SKM-1 (cell line): Measurements from ENCODE around the gene CCDC33.

Experiments
- DNase-seq: peaks from one replicate; lab custom pipeline; 2025; ENCODE audit not compliant: unreplicated experiment; lab: John Stamatoyannopoulos, UW

Gene CCDC33

GRCh38 chr15:74228723-74229081, 7.4 kb upstream of the CCDC33 start:
- DNase-seq: no peak

GRCh38 chr15:74229686-74230085, 6.4 kb upstream of the CCDC33 start:
- no peak for DNase-seq

DNA sequence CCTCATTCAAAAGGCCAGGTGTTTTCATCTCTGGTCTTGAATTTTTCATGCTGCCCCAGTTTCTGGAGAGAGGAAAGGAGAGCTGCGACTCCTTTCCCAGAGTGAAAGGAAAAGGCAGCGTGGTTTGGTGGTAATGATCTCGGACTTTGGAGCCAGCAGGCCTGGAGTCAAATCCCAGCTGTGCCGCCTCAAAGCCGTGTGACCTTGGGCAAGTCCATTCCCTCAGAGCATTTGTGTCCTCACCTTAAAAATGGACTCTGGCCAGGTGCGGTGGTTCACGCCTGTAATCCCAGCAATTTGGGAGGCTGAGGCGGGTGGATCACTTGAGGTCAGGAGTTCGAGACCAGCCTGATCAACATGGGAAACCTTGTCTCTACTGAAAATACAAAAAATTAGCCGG, 4.7 kb upstream of the CCDC33 start:
- no peak for DNase-seq

- no peak for DNase-seq
Observed at GRCh38 chr15:74233373-74233772, 2.8 kb upstream of the CCDC33 start.

- no peak for DNase-seq
Observed at GRCh38 chr15:74233851-74234597, 2.1 kb upstream of the CCDC33 start.

- no peak for DNase-seq
Observed at GRCh38 chr15:74234598-74234875, 1.6 kb upstream of the CCDC33 start.

DNA sequence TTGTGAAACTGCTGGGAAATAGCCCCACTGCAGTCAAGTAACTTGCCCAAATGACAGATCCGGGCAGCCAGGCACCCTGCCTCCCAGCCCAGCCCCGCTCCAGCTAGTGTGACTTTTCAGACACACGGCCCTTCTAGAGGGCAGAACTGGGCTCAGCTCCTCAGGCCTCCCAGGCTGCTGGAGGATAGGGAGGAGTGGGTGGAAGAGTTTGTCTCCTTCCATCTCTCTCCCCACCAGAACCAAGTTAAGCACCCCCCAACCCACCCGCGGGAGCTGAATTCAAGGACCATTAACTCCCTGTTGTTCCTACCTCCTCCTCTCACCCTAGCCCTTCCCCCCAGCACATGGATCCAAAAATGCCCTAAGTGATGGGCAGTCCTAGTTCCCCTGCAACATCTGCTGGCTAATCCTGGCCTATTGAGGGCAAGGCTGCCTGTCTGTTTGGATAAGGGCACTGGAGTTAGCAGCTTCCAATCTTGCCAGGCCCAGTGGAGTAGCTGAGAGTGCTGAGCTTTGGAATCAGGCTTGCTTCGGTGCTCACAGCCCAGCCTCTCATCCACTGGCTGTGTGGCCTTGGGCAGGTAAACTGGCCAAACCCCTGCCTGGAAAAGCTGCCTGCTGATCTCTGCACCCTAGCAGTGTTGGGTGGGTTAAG, 3.1 kb downstream of the CCDC33 start:
- no peak for DNase-seq

DNA sequence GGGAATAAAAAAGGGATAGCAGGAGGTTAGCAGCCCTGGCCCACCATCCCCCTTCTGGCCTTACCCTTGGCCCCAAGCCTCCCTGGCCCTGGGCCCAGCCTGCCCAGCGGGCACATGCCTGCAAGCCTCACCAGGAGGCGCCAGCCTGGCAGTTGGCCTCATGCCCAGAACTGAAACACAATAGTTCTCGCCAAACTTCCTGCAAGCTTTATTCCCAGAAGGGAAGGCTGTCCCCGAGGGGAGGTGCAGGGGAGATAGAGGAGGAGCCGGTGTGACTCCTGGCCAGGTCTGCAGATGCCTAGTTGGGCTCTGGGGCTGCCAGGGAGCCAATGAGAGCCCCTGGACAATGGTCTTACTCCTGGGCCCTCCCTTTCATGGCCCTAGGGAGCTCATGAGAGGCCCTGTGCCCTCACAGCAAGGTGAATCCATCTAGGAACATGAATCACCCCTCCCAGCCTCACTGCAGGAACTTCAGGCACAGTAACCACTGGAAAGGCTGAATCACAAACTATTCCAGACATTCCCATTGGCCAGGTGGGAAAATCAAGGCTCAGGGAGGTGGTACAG, 4.0 kb downstream of the CCDC33 start:
- no peak for DNase-seq

GRCh38 chr15:74240897-74241614, 4.9 kb downstream of the CCDC33 start:
- no peak for DNase-seq

- DNase-seq: no peak
Observed at GRCh38 chr15:74242441-74243185, 6.5 kb downstream of the CCDC33 start.

DNA sequence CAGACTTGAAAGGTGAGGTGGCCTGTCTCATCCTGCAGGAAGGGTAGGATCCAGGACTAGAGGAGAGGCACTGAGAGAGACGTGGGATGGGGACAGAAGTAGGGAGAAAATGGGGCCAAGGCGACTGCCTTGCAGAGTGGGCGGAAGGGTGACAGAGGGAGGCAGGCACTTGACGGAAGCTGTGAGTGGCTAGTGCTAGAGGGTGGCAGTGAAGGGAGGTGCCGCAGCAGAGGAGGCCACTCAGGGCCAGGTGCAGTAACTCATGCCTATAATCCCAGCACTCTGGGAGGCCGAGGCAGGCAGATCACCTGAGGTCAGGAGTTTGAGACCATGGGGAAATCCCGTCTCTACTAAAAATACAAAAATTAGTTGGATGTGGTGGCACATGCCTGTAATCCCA, 7.3 kb downstream of the CCDC33 start:
- DNase-seq: no peak

DNA sequence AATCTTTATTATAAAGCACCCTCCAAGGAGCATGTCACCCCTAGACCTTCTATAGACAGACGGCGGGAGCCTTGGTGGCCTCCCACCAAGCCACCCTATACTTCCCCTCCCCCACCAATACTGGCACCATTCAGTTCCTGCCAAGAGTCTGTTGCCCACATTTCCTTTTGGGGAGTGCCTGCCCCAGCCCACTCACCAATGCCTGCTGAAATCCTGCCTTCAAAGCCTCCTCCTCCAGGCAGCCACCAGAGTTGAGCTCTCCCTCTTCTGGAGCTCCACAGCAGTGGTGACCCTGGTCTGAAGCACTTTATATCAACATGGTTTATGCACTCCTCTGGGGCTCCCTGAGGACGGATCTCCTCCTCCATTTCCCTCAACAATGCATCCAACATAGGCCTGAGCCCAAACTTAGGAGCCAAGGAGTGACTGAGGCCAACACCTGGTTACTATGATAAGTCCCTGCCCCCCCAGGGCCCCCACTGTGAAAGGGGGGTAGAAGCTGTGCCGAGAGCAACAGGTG, 8.8 kb downstream of the CCDC33 start:
- no peak for DNase-seq

GRCh38 chr15:74245342-74245931, 9.3 kb downstream of the CCDC33 start:
- no peak for DNase-seq

GRCh38 chr15:74250266-74250665, 14.1 kb downstream of the CCDC33 start:
- no peak for DNase-seq

DNA sequence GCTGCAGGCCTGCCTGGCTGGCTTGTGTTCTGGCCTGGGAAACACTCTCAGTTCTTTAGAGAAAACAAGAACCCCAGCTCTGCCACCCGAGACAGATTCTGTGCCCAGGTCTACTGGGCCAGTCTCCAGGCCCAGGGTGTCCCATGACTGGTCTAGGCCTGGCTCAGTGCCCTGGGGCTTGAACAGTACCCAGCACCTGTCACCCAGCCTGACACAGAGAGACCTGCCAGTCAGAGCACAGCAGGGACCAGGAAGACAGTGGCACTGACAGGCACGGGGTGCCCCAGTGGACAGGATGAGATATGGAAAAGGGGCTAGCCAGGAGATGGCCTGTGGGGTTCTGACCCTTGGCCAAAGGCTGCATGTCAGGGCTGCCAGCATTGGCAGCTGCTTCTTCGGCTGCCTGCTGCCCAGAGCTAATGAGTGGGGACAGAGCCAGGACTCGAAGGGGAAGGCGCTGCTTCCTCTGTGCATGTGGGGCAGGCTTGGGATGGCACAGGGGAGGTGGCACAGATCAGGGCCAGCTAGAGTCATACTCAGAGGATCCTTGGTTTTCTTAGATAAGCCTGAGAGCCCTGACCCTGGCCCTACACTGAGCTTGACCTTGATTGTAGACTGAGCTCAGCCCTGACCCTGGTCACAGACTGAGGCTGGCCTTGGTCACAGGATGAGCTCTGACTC, 15.1 kb downstream of the CCDC33 start:
- no peak for DNase-seq

DNA sequence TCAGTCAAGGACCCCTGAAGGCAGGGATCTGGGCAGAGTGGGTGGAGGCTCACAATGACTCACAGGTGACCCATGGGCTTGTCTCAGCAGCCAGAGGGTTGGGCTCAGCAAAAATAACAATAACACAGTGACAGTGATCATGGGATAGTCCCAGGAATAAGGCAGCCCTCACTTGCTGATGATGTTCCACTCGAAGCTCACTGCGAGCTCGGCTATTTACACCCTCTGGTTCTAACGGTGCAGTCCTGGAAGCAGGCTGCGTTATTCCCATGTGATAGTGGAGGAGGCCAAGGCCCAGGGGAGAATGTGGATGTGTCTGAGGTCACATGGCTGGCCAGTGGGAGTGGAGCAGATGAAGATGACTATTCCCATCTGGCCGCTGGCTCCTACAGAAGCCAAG, 16.2 kb downstream of the CCDC33 start:
- DNase-seq: no peak

DNA sequence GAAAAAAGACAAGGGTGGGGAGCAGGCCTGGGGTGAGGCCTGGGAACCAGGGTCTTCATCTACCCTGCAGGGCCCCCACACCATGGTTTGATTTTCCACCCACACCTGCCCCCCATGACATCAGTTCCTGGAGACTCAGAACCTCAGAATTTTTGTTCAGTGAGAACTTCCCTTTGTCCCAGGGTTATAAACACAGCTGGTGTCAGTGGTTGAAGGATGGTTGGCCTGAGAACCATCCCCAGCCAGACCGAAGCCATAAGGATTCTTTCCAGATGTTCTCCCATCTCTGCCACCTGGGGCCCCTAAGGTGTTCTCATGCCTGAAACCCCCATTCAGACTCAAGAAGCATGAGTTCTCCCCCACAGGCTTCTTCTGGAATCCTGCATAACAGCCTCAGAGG, 16.6 kb downstream of the CCDC33 start:
- DNase-seq: no peak

GRCh38 chr15:74253211-74253921, 17.2 kb downstream of the CCDC33 start:
- DNase-seq: no peak

DNA sequence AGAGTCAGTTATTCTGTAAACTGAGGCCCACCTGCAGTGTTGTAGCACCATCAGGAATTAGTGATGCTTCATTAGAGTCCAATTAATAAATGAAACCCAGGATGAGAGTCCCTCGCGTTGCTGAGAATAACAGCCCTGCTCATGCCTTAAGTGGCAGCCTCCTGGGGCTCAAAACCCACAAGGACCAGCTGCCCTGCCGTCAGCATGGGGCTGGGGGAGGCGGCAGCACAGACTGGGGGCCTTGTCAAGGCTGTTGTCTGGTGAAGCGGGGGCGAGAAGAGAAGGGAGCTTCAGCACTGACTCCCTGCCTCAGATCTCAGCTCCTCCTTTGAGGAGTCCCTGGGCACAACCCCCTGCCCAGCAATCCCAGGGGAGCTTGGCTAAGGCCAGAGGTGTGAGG, 21.0 kb downstream of the CCDC33 start:
- no peak for DNase-seq

DNA sequence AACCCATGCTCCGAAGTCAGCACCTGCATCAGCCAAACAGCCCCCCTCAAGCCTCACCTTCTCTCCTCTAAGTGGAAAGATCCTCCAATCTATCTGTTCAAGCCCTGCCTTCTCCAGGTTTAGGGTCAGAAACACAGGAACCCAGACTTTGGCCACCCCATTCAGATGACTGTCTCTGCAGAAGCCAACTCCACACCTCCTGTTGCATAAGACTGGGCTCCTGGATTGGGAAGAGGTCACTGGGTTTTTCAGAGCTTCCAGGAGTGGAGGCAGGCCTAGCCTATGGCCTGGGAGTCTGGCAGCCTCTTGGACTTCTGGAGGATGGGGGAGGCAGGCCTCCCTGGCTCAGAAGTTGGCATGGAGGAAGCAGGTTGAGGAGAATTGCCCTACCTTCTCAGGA, 21.5 kb downstream of the CCDC33 start:
- no peak for DNase-seq
